Stimulated activated CD4-positive, alpha-beta T cell treated with anti-CD3 and anti-CD28 coated beads, Interleukin-2, amount 100 ng/mL, for 4 hours (primary cell): ENCODE data around the gene GNPTG.

Source experiments
- DNase-seq: peaks from one replicate; pipeline ENCODE4 v3.0.0-alpha.2; 2020; ENCODE audit warnings: low read depth

The GNPTG gene

DNA sequence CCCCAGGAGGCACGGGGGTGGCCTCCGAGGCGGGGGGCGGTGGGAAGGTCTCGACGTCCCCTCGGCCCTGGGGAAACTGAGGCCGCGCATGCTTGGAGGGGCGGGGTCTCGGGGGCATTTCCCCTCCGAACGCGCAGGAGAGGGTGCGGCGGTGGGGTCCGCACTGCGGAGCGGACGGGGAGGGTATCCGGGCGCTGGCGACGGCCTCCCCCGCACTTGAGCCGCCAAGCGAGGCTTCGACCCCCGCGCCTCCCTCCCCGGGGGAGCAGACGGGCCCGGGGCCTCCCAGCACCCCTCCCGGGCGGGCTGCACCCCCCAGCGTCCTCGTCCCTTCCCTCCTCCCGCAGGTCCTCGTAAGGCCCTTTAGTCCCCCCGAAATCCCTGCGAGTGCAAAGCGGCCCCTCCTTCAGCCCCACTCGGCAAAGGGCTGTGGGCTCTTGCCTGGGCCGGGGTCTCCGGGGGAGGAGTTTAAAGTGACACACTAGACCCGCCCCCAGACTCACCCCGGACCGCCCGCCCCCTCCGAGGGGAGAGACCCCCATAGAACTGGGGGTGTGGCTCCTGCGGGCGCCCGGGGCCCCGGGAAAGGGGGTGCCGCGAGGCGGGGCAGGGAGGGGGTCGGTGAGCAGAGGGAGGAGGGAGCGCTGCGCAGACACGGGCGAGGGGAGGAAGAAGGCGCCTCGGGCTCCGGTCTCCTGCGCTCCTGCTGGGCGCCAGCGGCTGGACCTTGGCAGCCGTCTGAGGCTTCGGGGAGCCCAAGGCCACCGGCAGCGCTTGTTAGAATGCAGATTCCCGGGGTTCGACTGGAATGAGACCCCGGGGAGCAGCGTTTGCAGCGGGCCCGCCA lies 17.7 kb upstream of the GNPTG start:
- no peak for DNase-seq

DNA sequence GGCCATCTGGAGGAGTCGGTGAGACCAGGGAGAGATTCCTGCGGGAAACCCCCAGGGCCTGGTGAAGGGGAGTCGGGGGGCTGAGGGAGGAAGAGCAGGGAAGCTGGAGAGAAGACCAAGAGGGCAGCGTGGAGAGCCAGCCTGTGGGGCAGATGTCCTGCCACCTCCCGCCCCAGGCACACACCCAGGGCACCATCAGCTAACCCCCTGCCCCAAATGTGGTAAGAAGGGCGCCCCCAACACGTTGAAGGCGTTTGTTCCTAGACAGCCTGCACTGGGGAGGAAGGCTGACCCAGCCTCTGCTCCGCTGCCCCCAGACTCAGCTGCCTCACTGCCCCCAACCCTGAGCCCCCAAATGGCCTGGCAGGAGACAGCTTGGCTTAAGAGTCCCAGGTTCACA lies 17.0 kb upstream of the GNPTG start:
- DNase-seq: no peak

DNA sequence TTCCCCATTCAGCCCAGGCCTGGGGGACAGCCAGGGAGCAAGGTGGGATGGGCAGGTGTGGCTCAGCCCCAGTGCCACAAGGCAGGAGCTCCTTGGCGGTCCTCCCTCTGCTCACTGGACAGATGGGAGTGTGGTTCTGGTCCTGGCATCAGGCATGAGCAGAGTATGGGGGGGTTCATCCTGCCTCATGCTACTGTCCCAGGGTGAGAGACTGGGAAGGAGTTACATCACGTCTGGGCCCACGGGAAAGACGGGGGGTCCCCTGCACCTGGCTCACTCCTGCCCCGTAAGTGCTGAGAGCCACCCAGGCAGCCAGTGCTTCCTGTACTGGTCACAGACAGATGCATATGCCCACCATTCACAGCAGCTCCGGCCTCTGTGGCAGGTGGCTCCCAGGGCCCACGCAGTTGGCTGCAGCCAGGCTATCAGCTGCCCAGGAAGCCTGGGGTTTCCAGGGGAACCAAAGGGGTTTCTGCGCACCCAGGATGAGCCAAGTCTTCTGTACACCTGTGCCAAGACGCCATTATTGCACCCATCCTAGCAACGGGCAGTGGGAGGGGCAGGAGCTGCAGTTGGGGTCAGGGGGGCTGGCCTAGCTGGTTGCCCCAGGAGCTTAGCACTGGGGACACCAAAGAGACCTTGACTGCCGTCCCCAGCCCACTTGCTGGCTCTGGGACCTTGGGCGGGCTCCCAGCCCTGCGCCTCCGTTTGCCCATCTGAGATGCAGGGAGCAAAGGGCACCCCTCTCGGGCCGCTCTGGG lies 16.3 kb upstream of the GNPTG start:
- DNase-seq: no peak

DNA sequence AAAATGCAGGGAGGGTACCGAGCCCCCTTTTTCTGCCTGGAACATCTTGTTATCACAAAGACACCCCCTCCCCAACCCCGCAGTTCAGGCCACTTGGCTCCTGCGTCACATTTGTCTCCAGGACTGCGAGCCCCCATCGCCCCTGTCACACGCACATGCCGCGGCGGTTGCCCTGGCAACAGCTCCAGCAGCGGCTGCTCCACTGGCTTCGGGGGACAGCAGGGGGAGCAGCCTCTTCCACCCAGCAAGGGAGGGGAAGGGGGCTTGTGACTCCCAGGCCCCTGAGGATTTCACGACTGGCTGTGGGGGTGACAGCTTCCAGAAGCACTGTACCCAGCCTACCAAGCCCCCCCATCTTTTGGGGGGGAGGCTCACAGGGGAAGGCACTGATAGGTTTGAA lies 15.7 kb upstream of the GNPTG start:
- no peak for DNase-seq

GRCh38 chr16:1336619-1337018 lies 15.1 kb upstream of the GNPTG start:
- no peak for DNase-seq

DNA sequence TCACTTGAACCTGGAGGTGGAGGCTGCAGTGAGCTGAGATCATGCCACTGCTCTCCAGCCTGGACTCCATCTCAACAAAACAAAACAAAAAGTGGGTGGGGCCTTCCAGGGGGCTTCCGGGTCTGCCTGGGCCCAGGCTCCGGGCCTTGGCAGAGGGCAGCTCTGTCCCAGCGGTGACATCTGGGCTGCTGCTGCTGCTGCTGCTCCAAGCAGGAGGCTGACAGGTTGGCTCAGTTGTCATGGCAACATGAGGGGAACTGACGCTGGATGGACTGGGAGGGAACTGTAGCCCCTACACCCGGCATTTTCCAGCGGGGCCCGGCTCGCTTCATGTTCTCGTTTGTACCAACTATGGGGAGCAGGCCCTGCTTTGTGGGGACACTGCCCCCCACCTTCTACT lies 14.2 kb upstream of the GNPTG start:
- DNase-seq: no peak

DNA sequence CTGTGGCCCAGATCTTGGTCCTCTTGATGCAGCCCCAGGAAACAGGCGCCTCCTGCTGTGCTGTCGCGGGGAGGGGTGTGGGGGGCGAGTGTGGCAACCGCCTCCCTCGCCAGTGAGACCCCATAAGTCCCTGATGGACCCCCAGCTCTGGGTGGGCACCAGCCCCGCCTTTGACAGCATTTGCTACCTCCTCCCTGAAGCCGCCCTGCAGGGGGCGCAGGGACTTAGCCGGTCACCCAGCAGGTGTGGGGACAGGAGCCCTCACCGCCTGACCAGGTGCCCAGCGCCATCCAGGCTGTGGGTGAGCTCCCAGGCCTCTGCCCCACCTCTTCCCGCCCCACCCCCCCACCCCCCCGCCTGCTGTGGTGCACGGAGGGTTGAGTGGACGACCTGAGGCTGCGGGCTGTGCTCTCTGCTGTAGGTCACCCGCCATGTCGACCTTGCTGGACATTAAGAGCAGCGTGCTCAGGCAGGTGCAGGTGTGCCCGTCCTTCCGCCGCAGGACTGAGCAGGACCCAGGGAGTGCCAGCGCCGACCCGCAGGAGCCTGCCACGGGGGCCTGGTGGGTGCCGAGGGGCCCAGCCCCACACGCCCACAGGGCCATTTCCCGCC lies 13.5 kb upstream of the GNPTG start:
- no peak for DNase-seq

DNA sequence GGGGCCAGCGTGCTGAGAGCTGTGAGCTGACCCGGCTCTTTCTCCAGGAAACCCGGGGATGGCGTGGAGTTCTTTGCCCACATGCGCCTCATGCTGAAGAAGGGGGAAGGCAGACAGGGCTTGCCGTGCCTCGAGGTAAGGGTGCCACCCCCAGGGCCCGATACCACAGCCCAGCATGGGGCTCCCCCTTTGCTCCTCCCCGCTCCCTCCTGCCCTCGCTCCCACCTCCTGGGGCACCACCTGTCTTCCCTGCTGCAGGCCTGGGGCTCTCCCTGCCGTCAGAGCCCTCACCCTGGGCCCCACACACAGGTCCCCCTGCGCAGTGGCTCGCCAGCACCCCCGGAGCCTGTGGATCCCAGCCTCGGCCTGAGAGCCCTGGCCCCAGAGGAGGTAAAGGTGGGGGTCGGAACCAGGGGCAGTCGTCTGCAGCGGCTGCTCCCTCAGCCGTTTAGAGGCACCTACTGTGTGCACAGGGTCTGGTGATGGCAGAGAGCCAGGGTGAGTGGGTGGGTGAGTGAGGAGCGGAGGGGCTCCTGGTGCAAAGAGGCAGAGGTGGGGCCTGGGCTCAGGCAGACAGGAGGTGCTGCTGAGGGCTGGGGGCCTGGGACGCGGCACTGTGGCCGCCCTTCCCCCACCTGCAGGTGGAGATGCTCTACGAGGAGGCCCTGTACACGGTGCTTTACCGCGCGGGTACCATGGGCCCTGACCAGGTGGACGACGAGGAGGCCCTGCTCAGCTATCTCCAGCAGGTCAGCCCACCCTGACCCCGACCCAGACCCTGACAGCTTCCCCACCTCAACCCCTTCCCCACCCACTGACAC lies 12.7 kb upstream of the GNPTG start:
- DNase-seq: no peak

GRCh38 chr16:1340730-1341494 lies 10.8 kb upstream of the GNPTG start:
- DNase-seq: no peak

GRCh38 chr16:1341495-1342420 lies 10.0 kb upstream of the GNPTG start:
- DNase-seq: no peak

DNA sequence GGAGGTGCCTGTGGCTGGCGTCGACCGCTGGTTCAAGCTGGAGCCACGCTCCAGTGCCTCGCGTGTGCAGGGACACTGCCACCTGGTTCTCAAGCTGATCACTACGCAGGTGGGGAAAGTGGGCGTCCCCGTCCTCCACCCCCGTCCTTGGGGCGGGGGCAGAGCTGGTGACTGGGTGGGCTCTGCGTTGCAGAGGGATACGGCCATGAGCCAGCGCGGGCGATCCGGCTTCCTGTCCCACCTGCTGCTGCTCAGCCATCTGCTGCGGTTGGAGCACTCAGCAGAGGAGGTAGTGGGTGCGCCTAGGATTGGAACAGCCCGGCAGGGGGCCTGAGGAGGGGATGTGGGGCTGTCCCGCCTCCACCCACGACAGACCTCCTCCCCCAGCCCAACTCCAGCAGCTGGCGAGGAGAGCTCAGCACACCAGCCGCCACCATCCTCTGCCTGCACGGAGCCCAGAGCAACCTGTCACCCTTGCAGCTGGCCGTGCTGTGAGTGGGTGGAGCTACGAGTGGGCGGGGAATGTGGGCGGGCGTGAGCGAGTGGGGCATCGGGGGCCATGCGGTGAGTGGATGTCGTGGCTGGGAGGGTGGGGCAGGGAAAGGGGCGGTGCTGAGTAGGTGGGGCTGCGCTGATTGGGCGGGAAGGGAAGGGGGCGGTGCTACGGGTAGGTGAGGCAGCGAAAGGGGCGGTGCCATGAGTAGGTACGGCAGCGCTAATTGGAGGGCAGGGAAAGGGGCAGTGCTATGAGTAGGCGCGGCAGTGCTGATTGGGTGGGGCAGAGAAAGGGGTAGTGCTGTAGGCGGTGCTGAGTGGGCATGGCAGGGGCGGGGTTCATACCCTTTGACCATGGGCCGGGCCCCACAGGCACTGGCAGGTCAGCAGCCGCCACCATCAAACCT lies 9.0 kb upstream of the GNPTG start:
- DNase-seq: peak; percentile 90

GRCh38 chr16:1343428-1344242 lies 8.1 kb upstream of the GNPTG start:
- DNase-seq: no peak

- no peak for DNase-seq
Measured at GRCh38 chr16:1344499-1344898, 7.2 kb upstream of the GNPTG start.

DNA sequence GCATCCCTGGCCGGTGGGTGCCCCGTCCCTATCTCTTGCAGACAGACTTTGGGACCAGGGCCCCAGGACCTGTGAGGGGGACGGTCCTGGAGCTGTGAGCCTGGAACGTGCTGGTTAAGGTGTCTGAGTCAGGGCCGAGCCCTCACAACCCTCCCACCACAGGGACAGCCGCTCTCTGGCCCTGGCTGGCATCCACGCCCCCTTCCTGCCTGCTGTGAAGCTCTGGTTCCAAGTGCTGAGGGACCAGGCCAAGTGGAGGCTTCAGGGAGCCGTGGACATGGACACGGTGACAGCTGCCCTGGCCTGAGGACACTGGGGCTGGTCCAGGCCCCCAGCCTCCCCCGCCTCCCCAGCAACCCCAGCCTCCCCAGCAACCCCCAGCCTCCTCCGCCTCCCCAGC lies 6.6 kb upstream of the GNPTG start:
- DNase-seq: no peak

GRCh38 chr16:1345651-1346421 lies 5.9 kb upstream of the GNPTG start:
- DNase-seq: no peak

- DNase-seq: no peak
Measured at GRCh38 chr16:1346422-1347285, 5.1 kb upstream of the GNPTG start.
